Activated CD8-positive, alpha-beta T cell treated with anti-CD3 and anti-CD28 coated beads for 36 hours (primary cell): ENCODE results near the gene GPR158. TPM values are rescaled to one million over a fixed set of nuclear protein-coding genes. Genes with fewer than 3 reads are reported as not detected.
"Not testable (repeated sequence)": the region's sequence is repeated elsewhere in the genome, so short reads cannot be mapped to it uniquely, and the experiment has no call there.

Source experiments
- ATAC-seq: fragments of 200-7000 bp; cut with Tn5 transposase; one replicate; pipeline ENCODE4 v1.10.0; 2021; ENCODE audit warnings: mild to moderate bottlenecking, moderate library complexity
- CTCF ChIA-PET: fragments of 350-600 bp; sonication (Branson Sonifier 250); formaldehyde crosslinking; loops from one replicate; lab custom pipeline; 2021; ENCODE audit warnings: antibody characterized with exemption; lab: Charles Lee
- POLR2A ChIA-PET: fragments of 350-600 bp; sonication (Branson Sonifier 250); formaldehyde crosslinking; loops from one replicate; lab custom pipeline; 2021; ENCODE audit warnings: antibody characterized with exemption; lab: Charles Lee
- DNase-seq: peaks from one replicate; pipeline ENCODE4 v3.0.0-alpha.2; 2020
- H3K27ac Mint-ChIP-seq: one replicate; pipeline ENCODE4 v1.8.0; 2021; ENCODE audit warnings: mild to moderate bottlenecking, mixed read lengths
- H3K27me3 Mint-ChIP-seq: one replicate; pipeline ENCODE4 v1.8.0; 2021; ENCODE audit warnings: mixed read lengths
- H3K36me3 Mint-ChIP-seq: one replicate; pipeline ENCODE4 v1.8.0; 2021; ENCODE audit warnings: low read depth, mixed read lengths
- H3K4me1 Mint-ChIP-seq: one replicate; pipeline ENCODE4 v1.8.0; 2021; ENCODE audit warnings: low read depth, mixed read lengths
- H3K4me3 Mint-ChIP-seq: one replicate; pipeline ENCODE4 v1.8.0; 2021; ENCODE audit warnings: mild to moderate bottlenecking, moderate library complexity, mixed read lengths
- H3K9me3 Mint-ChIP-seq: one replicate; pipeline ENCODE4 v1.8.0; 2021; ENCODE audit warnings: mixed read lengths
- CTCF ChIP-seq: fragments of 200-600 bp; IDR thresholded peaks from one replicate; pipeline ENCODE4 v1.8.0; 2022; ENCODE audit warnings: antibody characterized with exemption, mild to moderate bottlenecking
- intact Hi-C: fragments of 100-400 bp; cut with micrococcal nuclease; formaldehyde crosslinking; loops from one replicate; pipeline ENCODE4 v1.10.0; 2022
- total RNA-seq, 2 experiments: library from RNA; stranded (reverse); gene quantifications; one replicate each; pipeline ENCODE4 v1.2.3, GENCODE V29; 2021

Gene GPR158
- total RNA-seq, 2 experiments from 2014 or later, result not detected

- no peak for TF ChIP-seq CTCF
- Mint-ChIP-seq H3K4me3 (no peak overlapping the region), H3K9me3 (no peaks in the 10 kb centered on the region), H3K4me1 (no peaks in the 10 kb centered on the region), H3K27ac (no peak overlapping the region), H3K36me3 (no peaks in the 10 kb centered on the region), H3K27me3 (no peaks in the 10 kb centered on the region)
- CTCF ChIA-PET, result no interaction called here
- POLR2A ChIA-PET, result no interaction called here
- ATAC-seq, result no peak
- DNase-seq, result no peak
- intact Hi-C loops, result no loop called here
Measured at GRCh38 chr10:25339966-25340365, 165.2 kb downstream of the GPR158 start.

DNA sequence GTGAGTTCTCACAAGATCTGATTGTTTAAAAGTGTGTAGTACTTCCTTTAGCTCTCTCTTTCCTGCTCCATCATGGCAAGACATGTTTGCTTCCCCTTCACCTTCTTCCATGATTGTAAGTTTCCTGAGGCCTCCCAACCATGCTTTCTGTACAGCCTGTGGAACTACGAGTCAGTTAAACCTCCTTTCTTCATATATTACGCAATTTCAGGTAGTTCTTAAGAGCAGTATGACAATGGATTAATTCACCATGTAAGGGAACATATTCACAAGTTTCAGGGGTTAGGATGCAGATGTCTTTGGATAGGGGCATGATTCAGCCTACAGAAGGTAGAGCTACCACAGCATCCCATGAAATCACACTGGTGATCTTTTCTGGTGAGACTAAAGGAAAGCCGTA lies 174.7 kb downstream of the GPR158 start:
- ChIA-PET POLR2A (no interaction called here), CTCF (no interaction called here)
- TF ChIP-seq CTCF, result no peak
- no peaks in the 10 kb centered on the region for H3K27me3 Mint-ChIP-seq
- no peaks in the 10 kb centered on the region for H3K36me3 Mint-ChIP-seq
- no peak for DNase-seq
- no peak for ATAC-seq
- no peaks in the 10 kb centered on the region for H3K4me1 Mint-ChIP-seq
- intact Hi-C loops, result no loop called here
- peaks cover 4% of the 10 kb centered on the region for H3K9me3 Mint-ChIP-seq
- no peak overlapping the region for H3K27ac Mint-ChIP-seq
- no peak overlapping the region for H3K4me3 Mint-ChIP-seq

- Mint-ChIP-seq H3K4me3 (no peak overlapping the region), H3K36me3 (no peaks in the 10 kb centered on the region), H3K27ac (no peak overlapping the region), H3K4me1 (no peaks in the 10 kb centered on the region), H3K9me3 (peaks cover 32% of the 10 kb centered on the region), H3K27me3 (no peaks in the 10 kb centered on the region)
- DNase-seq (no peak), ATAC-seq (no peak)
- ChIA-PET POLR2A (no interaction called here), CTCF (no interaction called here)
- intact Hi-C loops, result no loop called here
- no peak for TF ChIP-seq CTCF
Measured at GRCh38 chr10:25356609-25357008, 181.8 kb downstream of the GPR158 start.

DNA sequence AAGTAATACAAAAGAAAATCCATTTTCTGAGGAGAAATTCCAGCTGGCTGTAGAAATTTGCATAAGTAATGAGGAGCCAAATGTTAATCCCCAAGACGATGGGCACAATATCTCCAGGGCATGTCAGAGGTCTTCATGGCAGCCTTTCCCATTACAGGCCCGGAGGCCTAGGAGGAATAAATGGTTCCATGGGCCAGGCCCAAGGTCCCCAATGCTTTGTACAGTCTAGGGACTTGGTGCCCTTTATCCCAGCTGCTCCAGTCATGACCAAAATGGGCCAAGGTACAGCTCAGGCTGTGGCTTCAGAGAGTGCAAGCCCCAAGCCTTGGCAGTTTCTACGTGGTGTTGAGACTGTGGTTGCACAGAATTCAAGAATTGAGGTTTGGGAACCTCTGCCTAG lies 182.5 kb downstream of the GPR158 start:
- ChIA-PET POLR2A (no interaction called here), CTCF (no interaction called here)
- Mint-ChIP-seq H3K4me1 (no peaks in the 10 kb centered on the region), H3K4me3 (no peak overlapping the region), H3K36me3 (no peaks in the 10 kb centered on the region), H3K27ac (no peak overlapping the region), H3K27me3 (no peaks in the 10 kb centered on the region), H3K9me3 (peaks cover 32% of the 10 kb centered on the region)
- intact Hi-C loops, result no loop called here
- DNase-seq, result no peak
- TF ChIP-seq CTCF, result no peak
- no peak for ATAC-seq

DNA sequence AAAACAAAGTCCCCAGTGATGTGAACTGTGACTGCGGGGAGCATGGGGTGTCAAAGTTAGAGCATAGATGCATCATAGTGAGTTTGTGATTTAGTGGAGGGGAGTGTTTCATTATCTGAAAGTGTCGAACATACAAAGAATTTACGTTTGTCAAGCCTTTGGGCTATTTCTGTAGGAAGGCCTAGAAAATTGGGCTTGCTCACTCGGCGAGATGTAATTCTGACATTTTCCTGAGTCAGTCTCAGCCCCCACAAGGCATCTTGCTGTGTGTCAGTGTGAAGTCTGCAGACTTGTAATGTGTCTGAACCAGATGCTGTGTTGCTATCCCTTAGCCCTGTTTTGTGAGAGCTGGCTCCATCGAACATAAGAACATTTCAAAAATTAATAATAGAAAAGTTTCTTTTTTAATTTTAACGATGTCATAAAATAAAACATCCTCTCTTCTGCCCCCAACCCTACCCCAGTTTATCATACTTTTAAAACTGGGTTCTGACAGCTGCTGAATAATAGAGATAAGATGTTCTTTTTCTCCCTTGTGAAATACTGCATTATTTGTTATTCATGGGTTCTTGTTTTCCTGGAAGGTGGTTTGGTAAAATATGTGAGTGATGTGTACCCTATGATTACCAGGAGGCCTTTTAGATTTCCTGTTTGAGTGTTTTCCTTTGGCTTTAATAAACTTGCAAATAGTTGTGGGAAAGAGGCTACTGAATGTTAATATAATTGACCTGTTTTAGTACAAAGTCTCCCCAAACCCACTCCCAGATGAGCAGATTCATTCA lies 207.4 kb downstream of the GPR158 start:
- no peaks in the 10 kb centered on the region for H3K27me3 Mint-ChIP-seq
- TF ChIP-seq CTCF, result no peak
- ChIA-PET CTCF (no interaction called here), POLR2A (no interaction called here)
- peaks cover 9% of the 10 kb centered on the region for H3K9me3 Mint-ChIP-seq
- no peak for DNase-seq
- no peak for ATAC-seq
- no peak overlapping the region for H3K4me3 Mint-ChIP-seq
- intact Hi-C loops, result no loop called here
- H3K27ac Mint-ChIP-seq, result no peak overlapping the region
- no peaks in the 10 kb centered on the region for H3K4me1 Mint-ChIP-seq
- no peaks in the 10 kb centered on the region for H3K36me3 Mint-ChIP-seq

DNA sequence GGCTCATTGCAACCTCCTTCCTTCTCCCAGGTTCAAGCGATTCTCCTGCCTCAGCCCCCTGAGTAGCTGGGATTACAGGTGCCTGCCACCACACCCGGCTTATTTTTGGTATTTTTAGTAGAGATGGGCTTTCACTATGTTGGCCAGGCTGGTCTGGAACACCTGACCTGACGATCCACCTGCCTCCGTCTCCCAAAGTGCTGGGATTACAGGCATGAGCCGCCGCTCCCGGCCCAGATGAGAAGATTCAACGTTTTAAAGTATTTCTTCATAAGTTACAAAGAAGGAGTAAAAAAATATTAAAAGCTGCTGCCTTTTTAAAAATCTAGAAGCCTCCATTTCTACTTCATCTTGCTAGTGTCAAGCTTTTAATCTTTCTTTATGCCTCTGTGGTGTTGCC lies 208.1 kb downstream of the GPR158 start:
- H3K27me3 Mint-ChIP-seq, DNase-seq, POLR2A ChIA-PET, H3K27ac Mint-ChIP-seq, H3K4me3 Mint-ChIP-seq, H3K9me3 Mint-ChIP-seq, intact Hi-C loops, ATAC-seq, H3K4me1 Mint-ChIP-seq, CTCF ChIA-PET, H3K36me3 Mint-ChIP-seq: not testable (repeated sequence)
